OCI-LY3 (cell line): ENCODE data around the gene PNMA6E.

Source experiments
- H2AFZ ChIP-seq: fragments of 200-600, 300-600 bp; shearing (Covaris generic); 2 replicates; pipeline ENCODE4 v1.6.0; 2014; ENCODE audit warnings: antibody characterized with exemption, low read depth, low read length
- H3K27ac ChIP-seq: fragments of 200-600, 300-600 bp; sonication (generic); 2 replicates; pipeline ENCODE4 v1.5.1; 2014; ENCODE audit warnings: mild to moderate bottlenecking, low read length, moderate library complexity, mixed read lengths
- H3K27me3 ChIP-seq: fragments of 200-600, 300-600 bp; sonication (generic); 2 replicates; pipeline ENCODE4 v1.6.1; 2014; ENCODE audit warnings: low read depth, low read length, mixed read lengths
- H3K36me3 ChIP-seq: fragments of 200-600, 300-600 bp; sonication (generic); replicated peaks from 2 replicates; pipeline ENCODE3; 2014; ENCODE audit warnings: low read depth, low read length, mixed read lengths
- H3K4me1 ChIP-seq: fragments of 300-600, 200-600 bp; sonication (generic); 2 replicates; pipeline ENCODE4 v1.6.1; 2014; ENCODE audit warnings: low read length, mixed read lengths
- H3K4me2 ChIP-seq: fragments of 200-600, 300-600 bp; sonication (generic); 2 replicates; pipeline ENCODE4 v1.6.1; 2014; ENCODE audit warnings: low read length, mixed read lengths
- H3K4me3 ChIP-seq: fragments of 300-600, 200-600 bp; sonication (generic); 2 replicates; pipeline ENCODE4 v1.5.1; 2014; ENCODE audit warnings: antibody characterized with exemption, mild to moderate bottlenecking, low read length, moderate library complexity
- H3K79me2 ChIP-seq: fragments of 300-600, 200-600 bp; shearing (Covaris generic); 2 replicates; pipeline ENCODE4 v1.6.1; 2014; ENCODE audit warnings: mild to moderate bottlenecking, low read length, mixed read lengths
- H3K9ac ChIP-seq: fragments of 300-600, 200-600 bp; shearing (Covaris generic); 2 replicates; pipeline ENCODE4 v1.6.0; 2014; ENCODE audit warnings: mild to moderate bottlenecking, low read length, moderate library complexity
- H3K9me3 ChIP-seq: fragments of 200-600, 300-600 bp; shearing (Covaris generic); 2 replicates; pipeline ENCODE4 v1.6.1; 2014; ENCODE audit warnings: low read length, mixed read lengths; ENCODE audit not compliant: insufficient read depth
- H4K20me1 ChIP-seq: fragments of 200-600, 300-600 bp; sonication (generic); 2 replicates; pipeline ENCODE4 v1.6.1; 2016; ENCODE audit warnings: low read length, mixed read lengths; ENCODE audit not compliant: insufficient read depth
- EZH2phosphoT487 ChIP-seq: fragments of 200-600 bp; shearing (Covaris generic); IDR thresholded peaks from 2 replicates; pipeline ENCODE4 v1.6.1; 2018; ENCODE audit warnings: antibody characterized with exemption, mixed run types, low read depth
- TF ChIP-seq, protein P1 (sequence below): fragments of 200-600, 300-600 bp; sonication (generic); IDR thresholded peaks from 2 replicates; pipeline ENCODE4 v1.5.1; 2014; ENCODE audit warnings: antibody characterized with exemption, low read length, low read depth

PNMA6E gene

DNA sequence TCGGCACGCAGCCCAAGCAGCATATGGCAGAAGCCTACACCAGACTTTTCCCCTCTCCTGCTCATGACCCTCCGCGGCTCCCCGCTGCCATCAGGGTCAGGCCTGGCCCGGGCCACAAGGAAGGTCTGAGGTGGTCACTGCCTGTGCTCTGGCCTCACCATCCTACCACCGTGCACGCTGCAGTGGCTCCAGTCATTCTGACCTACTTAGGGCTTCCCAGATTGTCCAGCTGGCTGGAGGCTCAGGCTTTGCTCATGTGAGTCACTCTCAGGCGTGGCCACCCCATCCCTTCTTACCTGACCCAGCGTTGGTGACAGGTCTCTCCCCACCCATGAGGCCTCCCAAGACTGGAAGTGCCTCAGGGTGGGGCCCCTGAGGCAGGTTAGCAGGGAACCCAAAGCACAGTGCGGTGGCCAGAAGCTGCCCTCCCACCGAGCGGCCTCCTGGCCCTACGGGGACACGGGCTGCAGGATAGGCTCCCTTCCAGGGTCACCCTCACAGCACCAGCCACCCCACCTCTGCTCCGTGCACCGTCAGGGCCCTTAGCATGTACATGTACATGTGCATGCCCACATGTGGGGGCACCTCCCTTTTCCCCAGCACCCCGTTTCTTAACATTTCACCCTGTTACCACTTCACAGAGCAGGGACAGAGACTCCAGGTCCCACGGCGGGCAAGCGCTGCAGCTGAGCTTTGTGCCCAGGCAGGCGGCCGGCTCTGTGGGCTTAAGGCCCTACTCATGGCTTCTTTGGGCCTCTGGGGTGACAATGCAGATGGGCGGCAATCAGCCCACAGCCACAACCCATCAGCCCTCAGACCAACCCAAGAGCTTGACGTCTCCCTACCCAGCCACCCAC, 42.6 kb upstream of the PNMA6E start:
- Histone ChIP-seq H3K9me3 (no peaks in the 10 kb centered on the region), H2AFZ (no peak overlapping the region), H3K4me2 (no peak overlapping the region), H3K36me3 (no peaks in the 10 kb centered on the region), H3K27ac (no peak overlapping the region), H3K4me3 (no peak overlapping the region), H3K79me2 (no peaks in the 10 kb centered on the region), H3K27me3 (no peaks in the 10 kb centered on the region), H4K20me1 (no peaks in the 10 kb centered on the region), H3K4me1 (no peaks in the 10 kb centered on the region), H3K9ac (no peak overlapping the region)
- TF ChIP-seq EZH2phosphoT487: no peak
- TF ChIP-seq, protein P1, sequence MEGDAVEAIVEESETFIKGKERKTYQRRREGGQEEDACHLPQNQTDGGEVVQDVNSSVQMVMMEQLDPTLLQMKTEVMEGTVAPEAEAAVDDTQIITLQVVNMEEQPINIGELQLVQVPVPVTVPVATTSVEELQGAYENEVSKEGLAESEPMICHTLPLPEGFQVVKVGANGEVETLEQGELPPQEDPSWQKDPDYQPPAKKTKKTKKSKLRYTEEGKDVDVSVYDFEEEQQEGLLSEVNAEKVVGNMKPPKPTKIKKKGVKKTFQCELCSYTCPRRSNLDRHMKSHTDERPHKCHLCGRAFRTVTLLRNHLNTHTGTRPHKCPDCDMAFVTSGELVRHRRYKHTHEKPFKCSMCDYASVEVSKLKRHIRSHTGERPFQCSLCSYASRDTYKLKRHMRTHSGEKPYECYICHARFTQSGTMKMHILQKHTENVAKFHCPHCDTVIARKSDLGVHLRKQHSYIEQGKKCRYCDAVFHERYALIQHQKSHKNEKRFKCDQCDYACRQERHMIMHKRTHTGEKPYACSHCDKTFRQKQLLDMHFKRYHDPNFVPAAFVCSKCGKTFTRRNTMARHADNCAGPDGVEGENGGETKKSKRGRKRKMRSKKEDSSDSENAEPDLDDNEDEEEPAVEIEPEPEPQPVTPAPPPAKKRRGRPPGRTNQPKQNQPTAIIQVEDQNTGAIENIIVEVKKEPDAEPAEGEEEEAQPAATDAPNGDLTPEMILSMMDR: no peak

DNA sequence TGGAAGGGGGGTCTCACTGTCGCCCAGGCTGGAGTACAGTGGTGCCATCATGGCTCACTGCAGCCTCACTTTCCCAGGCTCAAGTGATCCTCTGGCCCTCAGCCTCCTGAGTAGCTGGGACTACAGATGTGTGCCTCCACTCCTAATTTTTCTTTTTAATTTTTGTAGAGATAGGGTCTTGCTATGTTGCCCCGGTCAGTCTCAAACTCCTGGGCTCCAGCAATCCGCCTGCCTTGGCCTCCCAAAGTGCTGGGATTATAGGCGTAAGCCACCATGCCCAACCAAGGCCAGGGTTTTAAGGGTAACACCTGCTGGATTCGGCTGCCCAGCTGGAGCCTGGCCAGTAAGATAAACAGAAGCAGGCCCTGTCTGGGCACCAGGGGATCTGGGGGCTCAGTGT, 41.3 kb upstream of the PNMA6E start:
- Histone ChIP-seq H3K36me3 (no peaks in the 10 kb centered on the region), H3K4me3 (no peak overlapping the region), H3K79me2 (no peaks in the 10 kb centered on the region), H4K20me1 (no peaks in the 10 kb centered on the region), H2AFZ (no peak overlapping the region), H3K4me1 (no peaks in the 10 kb centered on the region), H3K9me3 (no peaks in the 10 kb centered on the region), H3K4me2 (no peak overlapping the region), H3K27me3 (no peaks in the 10 kb centered on the region), H3K27ac (no peak overlapping the region), H3K9ac (no peak overlapping the region)
- TF ChIP-seq, protein P1: no peak
- no peak for TF ChIP-seq EZH2phosphoT487

DNA sequence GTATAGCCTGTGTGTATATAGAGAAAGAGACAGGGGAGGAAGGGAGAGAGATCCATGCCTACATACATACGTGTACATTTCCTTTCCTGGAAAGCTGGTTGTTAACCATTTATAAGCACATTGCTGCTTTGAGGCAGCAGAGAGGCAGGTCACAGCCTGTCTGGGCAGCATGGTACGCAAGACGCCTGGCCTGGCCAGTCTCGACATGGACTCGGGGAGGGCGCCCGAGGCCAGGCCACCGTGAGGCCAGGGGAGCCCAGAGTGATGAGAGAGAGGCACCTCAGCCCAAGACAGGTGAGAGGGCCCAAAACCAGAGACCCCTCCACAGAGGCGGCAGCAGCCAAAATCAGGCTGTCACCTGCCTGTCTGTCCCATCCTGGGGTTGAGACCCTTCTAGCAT, 40.8 kb upstream of the PNMA6E start:
- H3K9me3 ChIP-seq: no peaks in the 10 kb centered on the region
- H3K4me1 ChIP-seq: no peaks in the 10 kb centered on the region
- H3K27ac ChIP-seq: no peak overlapping the region
- no peak overlapping the region for H3K4me2 ChIP-seq
- no peaks in the 10 kb centered on the region for H4K20me1 ChIP-seq
- no peaks in the 10 kb centered on the region for H3K79me2 ChIP-seq
- no peak overlapping the region for H2AFZ ChIP-seq
- no peak overlapping the region for H3K9ac ChIP-seq
- no peaks in the 10 kb centered on the region for H3K27me3 ChIP-seq
- TF ChIP-seq, protein P1: no peak
- no peak for TF ChIP-seq EZH2phosphoT487
- H3K36me3 ChIP-seq: no peaks in the 10 kb centered on the region
- no peak overlapping the region for H3K4me3 ChIP-seq

DNA sequence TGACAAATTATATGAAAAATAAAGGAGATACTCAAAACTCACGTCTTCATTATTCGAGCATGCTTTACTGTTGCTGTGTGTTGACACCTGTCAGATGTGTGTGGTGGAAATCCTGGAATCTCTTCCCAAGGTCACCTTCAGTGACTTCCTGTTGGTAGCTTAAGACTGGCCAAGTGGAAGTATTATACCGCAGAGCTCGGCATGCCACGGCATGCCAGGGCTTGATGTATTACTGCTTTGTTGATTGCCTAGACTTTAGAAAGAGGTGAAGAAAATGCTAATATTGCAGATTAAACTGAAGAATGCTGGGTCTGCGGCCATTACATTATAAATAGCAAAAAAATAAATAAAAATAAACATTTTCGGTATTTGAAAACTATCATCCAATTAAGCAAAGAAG, 40.1 kb upstream of the PNMA6E start:
- Histone ChIP-seq H3K4me1 (no peaks in the 10 kb centered on the region), H3K79me2 (no peaks in the 10 kb centered on the region), H3K4me3 (no peak overlapping the region), H3K4me2 (no peak overlapping the region), H3K27ac (no peak overlapping the region), H3K27me3 (no peaks in the 10 kb centered on the region), H3K9ac (no peak overlapping the region), H4K20me1 (no peaks in the 10 kb centered on the region), H3K9me3 (no peaks in the 10 kb centered on the region), H3K36me3 (no peaks in the 10 kb centered on the region), H2AFZ (no peak overlapping the region)
- TF ChIP-seq, protein P1: no peak
- TF ChIP-seq EZH2phosphoT487: no peak
